Tibial artery (tissue), 4 donors: ENCODE measurements around the gene RBBP4.

ENCODE experiments used
- DNase-seq, 2 donors: peaks; one replicate each; pipeline ENCODE4 v3.0.0-alpha.2; 2019
- H3K27ac ChIP-seq, 2 donors: fragments of 200-600 bp; sonication (generic) in 1 of 2; 1 replicate in 1 of 2; 2 replicates in 1 of 2; pipeline ENCODE4 v1.5.1; 2018 to 2019; ENCODE audit warnings: mild to moderate bottlenecking in 1 of 2
- H3K27me3 ChIP-seq, 2 donors: fragments of 200-600 bp; sonication (generic) in 1 of 2; one replicate each; pipeline versions ENCODE4 v1.5.1 to v1.6.0; 2016 to 2019
- H3K36me3 ChIP-seq, 3 donors: fragments of 200-600 bp; sonication (generic) in 2 of 3; one replicate each; pipeline ENCODE4 v1.5.1; 2016 to 2019; ENCODE audit warnings: mild to moderate bottlenecking in 2 of 3
- H3K4me1 ChIP-seq, 4 donors: fragments of 200-600 bp; sonication (generic) in 2 of 4; 1 replicate in 3 of 4; 2 replicates in 1 of 4; pipeline ENCODE4 v1.5.1; 2016 to 2019
- H3K4me3 ChIP-seq, 2 donors: fragments of 200-600 bp; sonication (generic) in 1 of 2; 1 replicate in 1 of 2; 2 replicates in 1 of 2; pipeline ENCODE4 v1.5.1; 2018 to 2019; ENCODE audit warnings: mild to moderate bottlenecking in 2 of 2
- H3K9me3 ChIP-seq, 3 donors: fragments of 200-600 bp; sonication (generic) in 1 of 3; one replicate each; pipeline ENCODE4 v1.5.1; 2016 to 2019
- intact Hi-C: fragments of 100-400 bp; cut with DNase I; formaldehyde crosslinking; loops from one replicate; pipeline ENCODE4 v1.15.0; 2023; ENCODE audit warnings: low total_unique reads
- TF ChIP-seq, protein P1 (sequence below), 2 experiments: fragments of 200-600 bp in 1 of 2; fragments of 450-650 bp in 1 of 2; IDR thresholded peaks; one replicate each; pipeline ENCODE4 v1.5.1; 2017 to 2019; ENCODE audit warnings: antibody characterized with exemption in 2 of 2, mild to moderate bottlenecking in 1 of 2, moderate library complexity in 1 of 2

The RBBP4 gene

DNA sequence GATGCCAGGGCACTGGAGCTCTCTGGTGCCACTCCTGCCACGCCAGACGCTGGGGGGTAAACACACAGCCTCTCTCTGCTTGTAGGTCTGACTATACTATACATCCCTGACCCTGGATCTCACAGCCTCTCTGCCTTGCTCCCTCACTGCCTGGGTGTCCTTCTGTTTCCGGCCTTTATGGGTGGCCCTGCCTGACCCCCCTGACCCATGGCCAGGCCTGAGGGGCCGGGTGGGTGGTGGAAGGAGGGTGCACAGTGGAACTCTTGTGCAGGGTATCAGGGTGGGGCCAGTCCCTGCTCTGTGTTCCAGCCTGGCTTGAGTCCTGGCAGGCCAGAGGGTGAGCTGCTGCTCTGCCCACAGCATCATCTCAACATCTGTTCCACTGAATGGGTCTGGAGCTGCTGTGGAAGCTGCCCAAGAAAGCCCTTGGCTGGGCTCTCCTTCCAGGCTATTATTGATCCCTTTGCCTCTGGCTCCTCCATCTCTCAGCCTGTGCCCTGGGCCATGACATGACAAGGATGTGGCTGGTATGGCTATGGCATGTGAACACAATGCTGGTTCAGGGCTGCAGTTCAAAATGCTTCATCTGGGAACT, 68.8 kb downstream of the RBBP4 start:
- H3K4me1 ChIP-seq = peaks cover 0 to 11% (median 2%) of the 10 kb centered on the region in 4 donors
- H3K4me3 ChIP-seq = no peak overlapping the region
- no peaks in the 10 kb centered on the region for H3K27me3 ChIP-seq
- no peaks in the 10 kb centered on the region for H3K36me3 ChIP-seq
- H3K9me3 ChIP-seq = no peaks in the 10 kb centered on the region
- H3K27ac ChIP-seq = no peak overlapping the region
- intact Hi-C loops = no loop called here
- DNase-seq = no peak
- TF ChIP-seq, protein P1, sequence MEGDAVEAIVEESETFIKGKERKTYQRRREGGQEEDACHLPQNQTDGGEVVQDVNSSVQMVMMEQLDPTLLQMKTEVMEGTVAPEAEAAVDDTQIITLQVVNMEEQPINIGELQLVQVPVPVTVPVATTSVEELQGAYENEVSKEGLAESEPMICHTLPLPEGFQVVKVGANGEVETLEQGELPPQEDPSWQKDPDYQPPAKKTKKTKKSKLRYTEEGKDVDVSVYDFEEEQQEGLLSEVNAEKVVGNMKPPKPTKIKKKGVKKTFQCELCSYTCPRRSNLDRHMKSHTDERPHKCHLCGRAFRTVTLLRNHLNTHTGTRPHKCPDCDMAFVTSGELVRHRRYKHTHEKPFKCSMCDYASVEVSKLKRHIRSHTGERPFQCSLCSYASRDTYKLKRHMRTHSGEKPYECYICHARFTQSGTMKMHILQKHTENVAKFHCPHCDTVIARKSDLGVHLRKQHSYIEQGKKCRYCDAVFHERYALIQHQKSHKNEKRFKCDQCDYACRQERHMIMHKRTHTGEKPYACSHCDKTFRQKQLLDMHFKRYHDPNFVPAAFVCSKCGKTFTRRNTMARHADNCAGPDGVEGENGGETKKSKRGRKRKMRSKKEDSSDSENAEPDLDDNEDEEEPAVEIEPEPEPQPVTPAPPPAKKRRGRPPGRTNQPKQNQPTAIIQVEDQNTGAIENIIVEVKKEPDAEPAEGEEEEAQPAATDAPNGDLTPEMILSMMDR (IDR thresholded peaks at IDR 0.05) = no peak

DNA sequence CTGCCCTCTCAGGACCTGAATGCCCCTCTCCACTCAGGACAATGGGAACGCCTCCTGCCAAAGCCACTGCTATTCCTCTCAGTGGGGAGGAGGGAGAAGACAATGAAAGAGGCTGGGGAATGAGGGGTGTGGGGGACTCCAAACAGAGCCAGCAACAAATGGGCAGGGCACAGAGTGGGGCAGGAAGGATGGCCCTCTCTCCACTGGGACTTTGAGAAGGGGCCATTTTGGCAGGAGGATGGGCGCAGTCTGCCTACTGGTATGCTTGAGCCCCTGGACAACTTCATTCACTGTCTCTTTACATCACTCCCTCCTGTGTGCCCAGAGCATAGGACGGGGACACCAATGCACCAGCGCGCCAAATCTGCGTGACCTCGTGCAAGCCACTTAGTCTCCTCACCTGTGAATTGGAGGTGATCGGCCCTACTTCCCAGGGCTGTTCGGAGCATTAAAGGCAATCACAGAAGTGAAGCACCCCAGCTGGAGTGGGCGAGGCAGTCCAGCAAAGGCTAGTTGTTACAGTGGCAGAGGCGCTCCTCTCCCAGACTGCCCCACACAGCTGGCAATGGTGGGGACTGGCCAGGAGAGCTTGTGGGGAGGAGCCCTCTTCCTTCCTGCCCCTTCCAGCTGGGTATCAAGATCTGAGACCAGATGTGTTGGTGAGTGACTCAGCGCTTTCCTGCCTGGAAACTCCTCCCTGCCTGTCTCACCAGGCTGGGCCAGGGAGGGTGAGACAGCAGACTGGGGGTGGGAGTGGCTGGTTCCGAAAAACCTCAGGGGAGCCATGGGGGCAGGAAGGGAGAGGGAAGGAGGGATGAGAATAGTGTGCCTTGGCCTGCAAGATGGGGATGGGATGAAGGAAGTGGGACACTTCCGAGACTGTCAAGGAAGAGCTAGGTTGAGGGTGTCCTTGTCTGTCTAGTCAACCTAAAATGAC, 73.9 kb downstream of the RBBP4 start:
- TF ChIP-seq, protein P1 (IDR thresholded peaks at IDR 0.05) = no peak
- H3K4me3 ChIP-seq = no peak overlapping the region
- H3K27me3 ChIP-seq = no peaks in the 10 kb centered on the region
- H3K27ac ChIP-seq = no peak overlapping the region
- H3K4me1 ChIP-seq = peaks cover 0 to 15% (median 10%) of the 10 kb centered on the region in 4 donors
- H3K36me3 ChIP-seq = no peaks in the 10 kb centered on the region
- intact Hi-C loops = no loop called here
- peak in 1 of 2 donors; percentile 77 for DNase-seq
- no peaks in the 10 kb centered on the region for H3K9me3 ChIP-seq

DNA sequence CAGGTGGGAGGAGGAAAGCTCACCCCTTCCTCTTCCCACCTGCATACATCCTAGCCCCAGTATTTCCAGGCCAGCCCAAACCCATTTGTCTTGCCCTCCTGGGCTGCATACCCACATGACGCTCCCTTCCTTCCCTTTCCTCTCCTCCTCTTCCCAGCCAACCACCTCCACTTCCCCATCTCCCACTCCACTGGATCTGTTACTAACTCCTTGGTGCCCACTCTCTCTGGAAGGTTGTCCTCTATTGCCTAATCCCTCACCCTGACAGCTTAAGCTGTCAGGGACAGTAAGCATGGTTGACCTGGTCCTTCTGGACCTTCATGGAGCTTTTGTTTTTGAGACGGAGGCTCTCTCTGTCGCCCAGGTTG, 74.6 kb downstream of the RBBP4 start:
- no peak for DNase-seq
- intact Hi-C loops = no loop called here
- Histone ChIP-seq H3K27ac (no peak overlapping the region), H3K36me3 (no peaks in the 10 kb centered on the region), H3K4me1 (peaks cover 0 to 15% (median 10%) of the 10 kb centered on the region in 4 donors), H3K9me3 (no peaks in the 10 kb centered on the region), H3K27me3 (no peaks in the 10 kb centered on the region), H3K4me3 (no peak overlapping the region)
- TF ChIP-seq, protein P1 (IDR thresholded peaks at IDR 0.05) = no peak

DNA sequence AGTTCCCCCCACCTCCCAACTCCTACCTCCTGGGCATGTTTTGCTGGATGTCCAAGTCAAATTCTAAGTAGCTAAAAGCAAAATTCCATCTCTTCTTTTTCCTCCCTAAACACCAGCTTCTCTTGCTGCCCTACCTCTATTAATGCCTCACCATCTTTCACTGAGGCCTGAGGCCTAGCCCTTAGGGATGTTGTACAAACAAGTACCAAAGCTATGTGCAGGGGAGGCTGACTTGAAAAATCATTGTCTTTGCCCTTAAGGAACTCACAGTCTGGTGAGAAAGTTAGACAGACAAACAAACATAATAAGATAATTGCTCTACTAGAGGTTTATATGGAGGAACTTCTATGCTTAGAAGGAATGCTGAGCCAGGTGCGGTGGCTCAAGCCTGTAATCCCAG, 76.9 kb downstream of the RBBP4 start:
- no peaks in the 10 kb centered on the region for H3K9me3 ChIP-seq

DNA sequence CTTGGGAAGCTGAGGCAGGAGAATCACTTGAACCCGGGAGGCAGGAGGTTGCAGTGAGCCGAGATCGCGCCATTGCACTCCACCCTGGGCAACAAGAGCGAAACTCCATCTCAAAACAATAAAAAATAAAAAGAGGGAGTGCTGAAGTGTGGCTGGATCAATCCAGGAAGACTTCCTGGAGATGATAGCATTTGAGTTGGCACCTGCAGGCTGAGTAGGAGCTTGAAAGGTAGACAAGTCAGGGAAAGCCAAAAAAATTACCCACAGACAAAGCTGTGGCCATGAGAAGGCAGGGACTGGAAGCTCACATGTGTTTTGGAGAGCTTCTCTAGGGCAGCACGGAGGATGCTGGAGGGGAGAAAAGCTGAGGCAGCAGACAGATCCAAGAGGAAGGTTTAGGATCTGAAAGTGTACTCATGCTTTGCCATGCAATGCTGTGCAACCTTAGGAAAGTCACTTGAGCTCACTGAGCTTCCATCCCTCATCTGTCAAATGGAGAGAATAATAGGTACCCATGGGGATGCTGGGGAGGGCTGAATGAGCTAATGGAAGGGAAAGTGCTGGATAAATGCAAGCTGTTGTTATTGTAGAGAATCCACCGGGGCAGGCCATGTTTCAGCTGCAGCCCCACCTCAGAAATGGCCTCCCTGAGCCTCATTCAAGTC, 77.5 kb downstream of the RBBP4 start:
- Histone ChIP-seq H3K4me1 (peaks cover 0 to 15% (median 10%) of the 10 kb centered on the region in 4 donors), H3K9me3 (no peaks in the 10 kb centered on the region), H3K27me3 (no peaks in the 10 kb centered on the region), H3K36me3 (no peaks in the 10 kb centered on the region), H3K4me3 (no peak overlapping the region), H3K27ac (no peak overlapping the region)
- DNase-seq = no peak
- TF ChIP-seq, protein P1 (IDR thresholded peaks at IDR 0.05) = no peak
- intact Hi-C loops = no loop called here

More for the DNA sequence above, 76.9 kb downstream of the RBBP4 start:
- intact Hi-C loops = no loop called here
- Histone ChIP-seq H3K27me3 (no peaks in the 10 kb centered on the region), H3K27ac (no peak overlapping the region), H3K4me3 (no peak overlapping the region), H3K36me3 (no peaks in the 10 kb centered on the region), H3K4me1 (peaks cover 0 to 15% (median 10%) of the 10 kb centered on the region in 4 donors)
- TF ChIP-seq, protein P1 (IDR thresholded peaks at IDR 0.05) = no peak
- DNase-seq = no peak
